H1 (cell line): ENCODE data around the gene COQ10B. TPM values are rescaled to one million over a fixed set of nuclear protein-coding genes. Genes with fewer than 3 reads are reported as not detected.

Source experiments
- CTCF ChIA-PET: fragments of 300-600 bp; sonication (Branson Sonifier 250); formaldehyde crosslinking; loops from one replicate; lab custom pipeline; 2021; ENCODE audit not compliant: partially characterized antibody; lab: Charles Lee
- POLR2A ChIA-PET: fragments of 300-600 bp; sonication (Branson Sonifier 250); formaldehyde crosslinking; loops from one replicate; lab custom pipeline; 2021; ENCODE audit warnings: inconsistent platforms; ENCODE audit not compliant: partially characterized antibody; lab: Charles Lee
- DNase-seq, 2 experiments: peaks; one replicate each; pipeline versions ENCODE4 v3.0.0 to v3.0.0-alpha.2; 2010 to 2022; ENCODE audit warnings: low spot score in 2 of 2, low read depth in 1 of 2, mixed read lengths in 1 of 2
- FAIRE-seq: peaks from 2 replicates; lab custom pipeline; 2011; peaks lifted over from hg19 to GRCh38; lab: Jason Lieb, UNC
- H2AFZ ChIP-seq: 2 replicates; pipeline ENCODE4 v1.8.1; 2012; ENCODE audit warnings: low read length, inconsistent platforms
- H2AK5ac ChIP-seq: 2 replicates; pipeline ENCODE4 v1.6.1; 2013; ENCODE audit warnings: low read depth, low read length
- H2BK120ac ChIP-seq: replicated peaks from 2 replicates; pipeline ENCODE3; 2013; ENCODE audit warnings: low read depth, low read length, inconsistent platforms
- H2BK12ac ChIP-seq: 2 replicates; pipeline ENCODE4 v1.6.1; 2013; ENCODE audit warnings: low read depth, low read length
- H2BK15ac ChIP-seq: 2 replicates; pipeline ENCODE4 v1.6.1; 2013; ENCODE audit warnings: low read length
- H2BK20ac ChIP-seq: 2 replicates; pipeline ENCODE4 v1.6.1; 2013; ENCODE audit warnings: low read length
- H2BK5ac ChIP-seq: 2 replicates; pipeline ENCODE4 v1.6.1; 2013; ENCODE audit warnings: low read depth, low read length
- H3K14ac ChIP-seq: 2 replicates; pipeline ENCODE4 v1.6.1; 2013; ENCODE audit warnings: inconsistent platforms; ENCODE audit not compliant: insufficient read length
- H3K18ac ChIP-seq: 2 replicates; pipeline ENCODE4 v1.6.1; 2013; ENCODE audit warnings: low read length; ENCODE audit errors: extremely low read depth
- H3K23ac ChIP-seq: 2 replicates; pipeline ENCODE4 v1.6.1; 2013; ENCODE audit warnings: inconsistent platforms; ENCODE audit not compliant: insufficient read length
- H3K23me2 ChIP-seq: 2 replicates; pipeline ENCODE4 v1.6.1; 2013; ENCODE audit warnings: low read depth, low read length
- H3K27ac ChIP-seq: 2 replicates; pipeline ENCODE4 v1.6.1; 2011; ENCODE audit warnings: low read depth, low read length, inconsistent platforms
- H3K27me3 ChIP-seq, 4 experiments: replicated peaks in 1 of 4; 1 replicate in 1 of 4; 2 replicates in 3 of 4; pipeline versions ENCODE4 v1.6.1 to v1.8.1; 2011 to 2013; ENCODE audit warnings: low read length in 3 of 4, mild to moderate bottlenecking in 3 of 4, inconsistent platforms in 2 of 4, mixed read lengths in 2 of 4, moderate library complexity in 1 of 4; ENCODE audit not compliant: control insufficient read depth in 3 of 4, insufficient read depth in 3 of 4; ENCODE audit errors: extremely low read depth in 1 of 4
- H3K36me3 ChIP-seq, 4 experiments: 2 replicates each; pipeline versions ENCODE4 v1.6.1 to v1.8.1; 2011 to 2013; ENCODE audit warnings: mild to moderate bottlenecking in 4 of 4, low read length in 3 of 4, moderate library complexity in 2 of 4, control low read depth in 1 of 4, inconsistent platforms in 1 of 4; ENCODE audit not compliant: insufficient read depth in 4 of 4, control insufficient read depth in 2 of 4
- H3K4ac ChIP-seq: replicated peaks from 2 replicates; pipeline ENCODE3; 2013; ENCODE audit warnings: low read length, low read depth, mixed read lengths, inconsistent platforms; ENCODE audit not compliant: insufficient read length
- H3K4me1 ChIP-seq, 4 experiments: replicated peaks in 1 of 4; 1 replicate in 1 of 4; 2 replicates in 3 of 4; pipeline versions ENCODE4 v1.6.1 to v1.8.1; 2011 to 2013; ENCODE audit warnings: low read length in 3 of 4, inconsistent platforms in 2 of 4, mixed read lengths in 1 of 4; ENCODE audit not compliant: insufficient read depth in 4 of 4, control insufficient read depth in 3 of 4
- H3K4me2 ChIP-seq, 2 experiments: 2 replicates each; pipeline versions ENCODE4 v1.6.1 to v1.8.1; 2011 to 2013; ENCODE audit warnings: low read depth in 2 of 2, low read length in 2 of 2, control low read depth in 1 of 2, inconsistent platforms in 1 of 2, mild to moderate bottlenecking in 1 of 2; ENCODE audit not compliant: insufficient read depth in 1 of 2
- H3K4me3 ChIP-seq, 4 experiments: fragments of 200-600, 300-600 bp in 1 of 4; sonication (generic), shearing (Covaris generic), sonication (Bioruptor Twin) in 1 of 4; 2 replicates each; pipeline versions ENCODE4 v1.5.1 to v1.8.1; 2011 to 2016; ENCODE audit warnings: low read length in 4 of 4, low read depth in 3 of 4, control low read depth in 2 of 4, inconsistent platforms in 2 of 4, mild to moderate bottlenecking in 2 of 4, mixed read lengths in 1 of 4, moderate library complexity in 1 of 4; ENCODE audit not compliant: insufficient read depth in 2 of 4; ENCODE audit errors: extremely low read depth in 1 of 4
- H3K56ac ChIP-seq: replicated peaks from 2 replicates; pipeline ENCODE3; 2013; ENCODE audit warnings: low read depth, mild to moderate bottlenecking, mixed read lengths, low read length, inconsistent platforms; ENCODE audit not compliant: insufficient read length
- H3K79me1 ChIP-seq: 2 replicates; pipeline ENCODE4 v1.6.1; 2013; ENCODE audit warnings: low read depth, low read length, control low read depth
- H3K79me2 ChIP-seq, 2 experiments: 2 replicates each; pipeline versions ENCODE4 v1.6.1 to v1.8.1; 2012 to 2013; ENCODE audit warnings: low read length in 2 of 2, mild to moderate bottlenecking in 2 of 2, inconsistent platforms in 1 of 2; ENCODE audit not compliant: insufficient read depth in 2 of 2, control insufficient read depth in 1 of 2
- H3K9ac ChIP-seq, 4 experiments: replicated peaks in 1 of 4; 1 replicate in 1 of 4; 2 replicates in 3 of 4; pipeline versions ENCODE4 v1.6.1 to v1.8.1; 2011 to 2013; ENCODE audit warnings: low read depth in 3 of 4, low read length in 3 of 4, control low read depth in 2 of 4, mild to moderate bottlenecking in 2 of 4, moderate library complexity in 2 of 4, inconsistent platforms in 1 of 4; ENCODE audit errors: extremely low read depth in 1 of 4
- H3K9me3 ChIP-seq, 2 experiments: 2 replicates each; pipeline versions ENCODE4 v1.6.1 to v1.8.1; 2012 to 2013; ENCODE audit warnings: mild to moderate bottlenecking in 2 of 2, moderate library complexity in 2 of 2, control low read depth in 1 of 2, inconsistent platforms in 1 of 2, low read depth in 1 of 2, low read length in 1 of 2, mixed read lengths in 1 of 2; ENCODE audit not compliant: insufficient read depth in 2 of 2
- H4K20me1 ChIP-seq, 2 experiments: replicated peaks in 1 of 2; 2 replicates each; pipeline versions ENCODE3 to v1.8.1; 2011 to 2013; ENCODE audit warnings: inconsistent platforms in 2 of 2, low read length in 2 of 2, mild to moderate bottlenecking in 1 of 2; ENCODE audit not compliant: insufficient read depth in 2 of 2, control insufficient read depth in 1 of 2
- H4K5ac ChIP-seq: 2 replicates; pipeline ENCODE4 v1.6.1; 2013; ENCODE audit warnings: low read length, low read depth, mixed read lengths, inconsistent platforms; ENCODE audit not compliant: insufficient read length
- H4K8ac ChIP-seq: 2 replicates; pipeline ENCODE4 v1.8.0; 2013; ENCODE audit warnings: mild to moderate bottlenecking, moderate library complexity, low read length, inconsistent platforms; ENCODE audit not compliant: insufficient read depth; ENCODE audit errors: extremely low read depth
- H4K91ac ChIP-seq: replicated peaks from 2 replicates; pipeline ENCODE3; 2013; ENCODE audit warnings: low read length, mixed read lengths, inconsistent platforms; ENCODE audit not compliant: insufficient read length
- ASH2L ChIP-seq: fragments of 200-600, 300-600 bp; sonication (generic); IDR thresholded peaks from one replicate; pipeline ENCODE4 v1.7.1; 2017; ENCODE audit warnings: low read length
- E2F6 ChIP-seq: IDR thresholded peaks from 2 replicates; pipeline ENCODE4 v1.6.1; 2012; ENCODE audit warnings: inconsistent platforms
- EGR1 ChIP-seq: IDR thresholded peaks from 2 replicates; pipeline ENCODE4 v1.6.1; 2011; ENCODE audit warnings: low read depth, low read length, borderline replicate concordance
- EP300 ChIP-seq, 2 experiments: IDR thresholded peaks; 1 replicate in 1 of 2; 2 replicates in 1 of 2; pipeline ENCODE4 v1.6.1; 2011 to 2012; ENCODE audit warnings: low read depth in 2 of 2, low read length in 2 of 2, mild to moderate bottlenecking in 2 of 2, borderline replicate concordance in 1 of 2, inconsistent platforms in 1 of 2, moderate library complexity in 1 of 2
- KDM1A ChIP-seq: fragments of 200-600, 300-600 bp; sonication (generic); IDR thresholded peaks from 2 replicates; pipeline ENCODE4 v1.7.1; 2016; ENCODE audit warnings: mild to moderate bottlenecking, low read length, borderline replicate concordance
- NRF1 ChIP-seq: IDR thresholded peaks from 2 replicates; pipeline ENCODE4 v1.6.1; 2011; ENCODE audit warnings: mild to moderate bottlenecking, low read depth, low read length, improper control_type of control experiment
- SIX5 ChIP-seq: IDR thresholded peaks from 2 replicates; pipeline ENCODE4 v1.6.1; 2011; ENCODE audit warnings: mild to moderate bottlenecking, low read depth, low read length
- SP4 ChIP-seq: IDR thresholded peaks from 2 replicates; pipeline ENCODE4 v1.6.1; 2012; ENCODE audit warnings: low read length, inconsistent platforms
- WGBS, 2 experiments: shearing (Covaris generic) in 1 of 2; methylation state at CpG; one replicate each; pipeline versions ENCODE4 v1.1.6 to v1.1.7; 2013 to 2015; ENCODE audit warnings: low lambda C conversion rate in 2 of 2, mixed read lengths in 2 of 2, inconsistent platforms in 1 of 2, low coverage in 1 of 2, missing lambda C conversion rate in 1 of 2; ENCODE audit not compliant: insufficient replicate concordance in 2 of 2, insufficient coverage in 1 of 2, insufficient read length in 1 of 2; ENCODE audit errors: extremely low coverage in 1 of 2, missing lambda C conversion rate in 1 of 2; 5-methylcytosine and 5-hydroxymethylcytosine counted together
- polyA plus RNA-seq, 7 experiments: library from polyadenylated mRNA; depleted of rRNA in 3 of 7; stranded (reverse) in 5 of 7; unstranded in 2 of 7; fragments of >200 nt in 5 of 7; fragments of 200-250 nt in 2 of 7; gene quantifications; 1 replicate in 5 of 7; 2 replicates in 1 of 7; 4 replicates in 1 of 7; pipeline versions ENCODE4 v1.2.1 to v1.2.3, GENCODE V29; 2011 to 2013; ENCODE audit warnings: missing spikeins in 2 of 7, mixed read lengths in 2 of 7
- total RNA-seq: library from RNA; stranded (reverse); fragmentation: NEBNext Ultra II Directional; extraction: Animal tissue kit (Norgen Biotek cat#: 25700); gene quantifications from 2 replicates; pipeline ENCODE4 v1.2.1, GENCODE V29; 2021

COQ10B gene
- total and polyA plus RNA-seq, 2 of the 8 experiments (the other 6 are each of a cell fraction or from before 2014, with no cell fraction given) = 1.9 to 17.3 TPM

GRCh38 chr2:197427986-197428385 lies 25.4 kb upstream of the COQ10B start:
- H3K14ac ChIP-seq = no peak overlapping the region
- peaks cover 82 to 99% of the 10 kb centered on the region in 2 experiments for H3K79me2 ChIP-seq
- ChIA-PET POLR2A (interaction anchor here (0.8 to 1.5 kb wide), 2 partner anchors 25 to 71 kb away, joined by 3 read pairs; partner anchors contain the start of genes COQ10B and HSPD1), CTCF (interaction anchor here (0.6 kb wide), 1 partner anchor 44 kb away, joined by 3 read pairs; no protein-coding TSS in a partner anchor)
- no peak overlapping the region for H4K5ac ChIP-seq
- H3K27ac ChIP-seq = no peak overlapping the region
- H2BK5ac ChIP-seq = no peak overlapping the region
- FAIRE-seq (no peak), DNase-seq (peak in 1 of 2 experiments; percentile 34)
- no peaks in the 10 kb centered on the region for H3K23me2 ChIP-seq
- no peak overlapping the region for H4K91ac ChIP-seq
- WGBS, 2 experiments = 95% methylated on average over 3 of the region's 3 CpGs; no CpG with 5 or more reads in 1 of the 2 experiments
- no peak overlapping the region for H3K23ac ChIP-seq
- no peak overlapping the region for H3K18ac ChIP-seq
- no peak overlapping the region for H2AFZ ChIP-seq
- no peak overlapping the region for H2AK5ac ChIP-seq
- H3K79me1 ChIP-seq = 0 out of 2 replicates have a peak, but pooled peaks cover 2% of the 10 kb centered on the region
- no peaks in the 10 kb centered on the region for H3K9me3 ChIP-seq
- no peak overlapping the region for H2BK20ac ChIP-seq
- no peak overlapping the region for H3K4ac ChIP-seq
- H4K8ac ChIP-seq = no peak overlapping the region
- no peak overlapping the region for H2BK12ac ChIP-seq
- H2BK15ac ChIP-seq = no peak overlapping the region
- no peak overlapping the region for H3K4me2 ChIP-seq
- peaks cover 4 to 18% (median 8%) of the 10 kb centered on the region in 4 experiments; a peak in 7 of 8 replicates for H3K36me3 ChIP-seq
- H3K56ac ChIP-seq = no peak overlapping the region
- H3K4me1 ChIP-seq = peaks cover 0 to 5% (median 2%) of the 10 kb centered on the region in 4 experiments; a peak in 4 of 7 replicates
- H4K20me1 ChIP-seq = peaks cover 25 to 43% of the 10 kb centered on the region in 2 experiments
- no peak overlapping the region for H2BK120ac ChIP-seq
- no peaks in the 10 kb centered on the region for H3K27me3 ChIP-seq
- no peak overlapping the region for H3K4me3 ChIP-seq
- H3K9ac ChIP-seq = no peak overlapping the region
- no peak for TF ChIP-seq SP4
- TF ChIP-seq E2F6 = no peak
- no peak for TF ChIP-seq KDM1A
- no peak for TF ChIP-seq ASH2L
- no peak for TF ChIP-seq EGR1
- TF ChIP-seq SIX5 = no peak
- no peak for TF ChIP-seq NRF1
- no peak for TF ChIP-seq EP300 (IDR thresholded peaks at IDR 0.05; ENCODE audit: borderline replicate concordance in 1 of 2, low read depth in 2 of 2, low read length in 2 of 2)
- TF ChIP-seq, all 59 proteins: peak for 0
